Measurements from ENCODE around the gene HIP1R.
"Not testable (repeated sequence)": the region's sequence is repeated elsewhere in the genome, so short reads cannot be mapped to it uniquely, and the experiment has no call there.

Gene HIP1R

DNA sequence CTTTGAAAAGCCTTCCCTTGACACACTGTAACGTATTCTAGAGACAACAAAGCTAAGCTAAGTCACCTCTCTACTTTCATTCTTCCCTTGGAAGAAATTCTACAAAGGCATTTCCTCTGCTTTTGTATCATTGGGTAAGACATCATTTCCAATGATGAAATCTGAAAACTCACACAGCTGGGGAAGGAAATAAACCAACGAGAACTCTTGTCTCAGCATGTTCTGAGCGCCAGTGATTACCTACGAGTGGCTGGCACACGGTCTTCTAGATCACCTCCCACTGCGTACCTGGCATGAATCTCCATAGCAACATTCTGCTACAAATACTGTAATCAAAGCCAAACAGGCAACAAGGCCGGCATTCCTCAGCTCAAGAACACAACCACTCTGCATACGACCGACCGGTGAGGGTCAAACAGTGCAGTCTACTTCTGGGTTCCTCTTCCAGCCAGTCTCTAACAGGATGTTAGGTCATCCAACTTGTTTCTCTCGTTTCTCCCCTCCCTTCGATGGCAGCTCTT is 53.0 kb downstream of the HIP1R start:
- peak; percentile 64 to 75 for DNase-seq
- peak; percentile 36 for TF ChIP-seq POLR2A (IDR thresholded peaks at IDR 0.05; ENCODE audit: low read length)
- TF ChIP-seq GATA1 (IDR thresholded peaks at IDR 0.05; ENCODE audit: low read depth, low read length) = no peak

- TF ChIP-seq GATA1 (IDR thresholded peaks at IDR 0.05; ENCODE audit: low read depth, low read length) = no peak
- TF ChIP-seq POLR2A (IDR thresholded peaks at IDR 0.05; ENCODE audit: low read length) = no peak
- DNase-seq = peak; percentile 40 to 43
Measured at GRCh38 chr12:122889761-122890520, 54.7 kb downstream of the HIP1R start.

- peak; percentile 37 to 44 for DNase-seq
- TF ChIP-seq POLR2A (IDR thresholded peaks at IDR 0.05; ENCODE audit: low read length) = no peak
- no peak for TF ChIP-seq GATA1 (IDR thresholded peaks at IDR 0.05; ENCODE audit: low read depth, low read length)
Measured at GRCh38 chr12:122891661-122892525, 56.6 kb downstream of the HIP1R start.

DNA sequence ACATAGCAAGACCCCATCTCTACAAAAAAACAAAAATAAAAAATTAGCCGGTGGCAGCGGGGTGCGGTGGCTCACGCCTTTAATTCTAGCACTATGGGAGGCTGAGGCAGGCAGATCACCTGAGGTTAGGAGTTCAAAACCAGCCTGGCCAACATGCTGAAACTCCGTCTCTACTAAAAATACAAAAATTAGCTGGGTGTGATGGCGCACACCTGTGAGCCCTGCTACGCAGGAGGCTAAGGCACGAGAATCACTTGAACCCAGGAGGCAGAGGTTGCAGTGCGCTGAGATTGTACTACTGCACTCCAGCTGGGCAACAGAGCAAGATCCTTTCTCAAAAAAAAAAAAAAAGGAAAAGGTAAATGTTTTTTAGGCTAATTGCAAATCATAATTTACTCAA is 57.5 kb downstream of the HIP1R start:
- not testable (repeated sequence) for DNase-seq

GRCh38 chr12:122893208-122894153 is 58.2 kb downstream of the HIP1R start:
- DNase-seq = no peak

DNA sequence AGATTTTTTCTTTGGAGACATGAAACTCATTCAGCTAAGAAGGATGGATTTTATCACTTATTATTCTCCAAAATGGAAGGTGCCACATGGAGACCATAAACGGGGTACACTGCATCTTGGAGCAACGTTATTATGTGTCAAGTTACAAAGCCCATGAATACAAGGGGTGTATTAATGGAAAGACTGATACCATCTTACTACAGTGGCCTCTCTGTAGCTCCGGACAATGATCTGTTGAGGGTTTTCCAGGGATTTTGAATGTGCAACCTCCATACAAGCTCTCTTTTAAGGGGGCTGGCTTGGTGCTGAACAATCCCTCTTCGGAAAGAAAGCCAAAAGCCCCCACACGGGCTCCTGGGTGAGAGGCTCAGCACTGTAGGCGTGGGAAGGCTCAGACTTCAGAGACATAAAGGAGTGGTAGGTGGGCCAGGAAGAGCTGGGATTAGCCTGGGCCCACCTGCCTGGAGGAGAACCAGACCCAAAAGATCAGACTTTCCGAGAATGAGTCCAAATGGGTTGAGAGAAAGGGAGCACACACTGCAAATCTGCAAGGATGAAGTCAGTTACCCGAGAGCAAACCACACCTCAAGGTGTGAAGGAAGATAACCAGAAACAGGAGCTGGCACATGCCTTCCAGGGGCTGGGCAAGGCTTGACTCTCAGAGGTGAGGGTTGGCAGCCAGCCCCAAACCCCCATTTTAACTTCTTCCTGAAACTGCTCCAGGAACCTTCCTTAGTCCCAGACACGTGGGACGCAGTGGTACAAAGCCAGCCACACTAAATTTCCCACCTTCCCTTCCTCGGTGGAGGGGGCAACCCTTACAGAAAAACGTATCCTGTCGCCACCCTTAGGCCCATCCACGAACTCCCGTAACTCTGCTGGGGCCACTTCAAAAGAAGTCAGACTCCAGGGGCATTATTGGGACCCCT is 59.2 kb downstream of the HIP1R start:
- no peak for TF ChIP-seq GATA1 (IDR thresholded peaks at IDR 0.05; ENCODE audit: low read depth, low read length)
- TF ChIP-seq POLR2A (IDR thresholded peaks at IDR 0.05; ENCODE audit: low read length) = peak; percentile 48
- DNase-seq = peak; percentile 76 to 88

More at GRCh38 chr12:122893208-122894153, 58.2 kb downstream of the HIP1R start:
- TF ChIP-seq GATA1 (IDR thresholded peaks at IDR 0.05; ENCODE audit: low read depth, low read length) (no peak), POLR2A (IDR thresholded peaks at IDR 0.05; ENCODE audit: low read length) (no peak)

DNA sequence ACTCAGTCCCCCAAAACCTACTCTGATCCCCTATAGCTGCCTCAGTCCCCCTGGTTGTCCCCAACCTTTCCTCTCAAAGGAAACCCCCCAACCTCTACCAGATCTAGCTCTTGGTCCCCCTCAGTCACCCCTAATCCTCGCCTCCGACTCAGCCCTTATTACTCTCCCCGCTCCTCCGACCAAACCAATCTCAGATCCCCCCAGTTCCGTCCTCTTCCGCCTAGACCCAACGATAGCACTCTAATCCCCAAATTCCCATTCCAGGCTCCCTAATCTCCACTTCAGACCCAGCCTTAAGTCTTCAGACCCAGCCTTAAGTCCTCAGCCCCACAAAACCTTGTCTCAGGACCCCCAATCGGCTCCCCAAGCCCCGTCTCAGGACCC is 60.1 kb downstream of the HIP1R start:
- TF ChIP-seq POLR2A (IDR thresholded peaks at IDR 0.05; ENCODE audit: low read length) (no peak), GATA1 (IDR thresholded peaks at IDR 0.05; ENCODE audit: low read depth, low read length) (no peak)
- DNase-seq = peak; percentile 43 to 61

DNA sequence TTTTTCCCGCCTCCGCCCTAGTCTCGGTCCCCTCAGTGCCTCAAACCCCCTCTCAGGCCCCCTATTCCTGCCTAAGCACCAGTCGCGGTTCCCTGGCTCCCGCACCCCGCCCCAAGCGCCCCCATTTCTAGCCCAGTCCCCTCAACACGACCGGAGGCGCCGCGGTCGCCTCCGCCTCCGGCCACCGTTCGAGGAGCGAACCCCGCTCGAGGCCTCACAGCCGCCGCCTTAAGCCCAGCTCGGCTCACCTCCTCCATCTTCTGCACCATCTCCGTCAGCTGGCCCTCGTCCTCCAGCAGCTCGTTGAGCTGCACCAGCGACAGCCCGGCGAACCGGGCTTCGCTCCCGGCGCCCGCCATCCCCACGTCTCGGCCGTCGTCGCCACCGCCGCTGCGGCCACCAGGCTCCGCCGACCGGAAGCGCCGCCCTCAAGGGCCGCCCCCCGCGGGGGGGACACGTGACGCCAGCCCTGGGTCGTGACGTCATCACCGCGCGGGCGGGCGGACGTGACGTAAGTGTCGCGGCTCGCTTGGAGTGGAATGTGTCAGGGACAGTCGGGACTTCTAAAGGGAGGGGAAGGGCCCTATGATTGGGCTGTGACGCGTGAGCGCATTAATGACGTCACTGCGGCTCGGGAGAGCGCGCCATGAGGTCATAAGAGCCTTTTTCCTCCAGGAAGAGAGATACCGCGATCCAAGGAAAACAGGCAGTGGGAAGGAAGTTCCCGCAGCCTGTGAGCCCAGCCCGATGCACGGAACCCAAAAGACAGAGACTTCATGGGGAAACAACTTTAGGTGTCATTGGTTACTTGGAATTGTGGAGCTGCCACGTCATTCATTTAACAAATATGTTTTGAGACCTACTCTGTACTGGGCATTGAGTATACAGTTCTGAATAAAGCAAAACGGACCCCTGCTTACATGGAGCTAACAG is 60.7 kb downstream of the HIP1R start, which contains the start of gene VPS37B:
Gene VPS37B (minus strand): TSS at position 421 of the 933 bp plus-strand sequence. CDS start 62 bp downstream, at position 359.
- no peak for TF ChIP-seq GATA1 (IDR thresholded peaks at IDR 0.05; ENCODE audit: low read depth, low read length)
- peak; percentile 92 for TF ChIP-seq POLR2A (IDR thresholded peaks at IDR 0.05; ENCODE audit: low read length)
- peak; percentile 91 to 94 for DNase-seq

DNA sequence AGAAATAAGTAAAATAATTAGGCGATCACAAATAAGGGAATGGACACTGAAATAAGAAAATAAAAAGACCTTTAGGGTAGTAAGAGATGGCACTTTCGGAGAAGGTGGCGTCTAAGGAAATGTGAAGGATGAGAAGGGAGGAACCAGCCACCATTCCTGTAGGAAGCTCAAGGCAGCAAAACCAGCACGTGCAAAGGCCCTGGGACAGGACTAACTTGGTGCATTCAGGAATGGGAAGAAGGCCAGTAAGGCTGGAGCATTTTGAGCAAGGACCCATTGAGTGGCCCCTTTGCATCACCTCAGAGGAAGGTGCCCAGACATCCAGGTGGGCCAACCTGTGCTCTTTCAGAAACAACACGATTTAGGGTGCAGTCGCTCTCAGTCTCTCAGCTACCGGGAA is 61.4 kb downstream of the HIP1R start:
- TF ChIP-seq GATA1 (IDR thresholded peaks at IDR 0.05; ENCODE audit: low read depth, low read length) (no peak), POLR2A (IDR thresholded peaks at IDR 0.05; ENCODE audit: low read length) (no peak)

DNA sequence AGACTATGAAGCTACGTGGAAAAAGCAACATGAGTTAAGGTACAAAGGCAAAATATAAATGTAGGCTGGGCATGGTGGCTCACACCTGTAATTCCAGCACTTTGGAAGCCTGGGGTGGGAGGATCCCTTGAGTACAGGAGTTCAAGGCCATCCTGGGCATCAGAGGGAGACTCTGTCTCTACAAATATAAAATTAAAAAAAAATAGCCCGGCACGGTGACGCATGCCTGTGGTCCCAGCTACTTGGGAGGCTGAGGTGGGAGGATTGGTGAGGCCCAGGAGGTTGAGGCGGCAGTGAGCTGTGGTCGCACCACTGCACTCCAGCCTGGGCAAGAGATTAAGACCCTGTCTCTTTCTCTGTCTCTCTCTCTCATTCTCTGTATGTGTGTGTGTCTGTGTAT is 64.6 kb downstream of the HIP1R start:
- DNase-seq = no peak
- TF ChIP-seq GATA1 (IDR thresholded peaks at IDR 0.05; ENCODE audit: low read depth, low read length) = no peak
- no peak for TF ChIP-seq POLR2A (IDR thresholded peaks at IDR 0.05; ENCODE audit: low read length)

More for the DNA sequence above, 61.4 kb downstream of the HIP1R start:
- DNase-seq = no peak

Measured in erythroblast (primary cell).